H1 (cell line): ENCODE data around the gene DGKH. TPM values are rescaled to one million over a fixed set of nuclear protein-coding genes. Genes with fewer than 3 reads are reported as not detected.

Source experiments
- CTCF ChIA-PET: fragments of 300-600 bp; sonication (Branson Sonifier 250); formaldehyde crosslinking; loops from one replicate; lab custom pipeline; 2021; ENCODE audit not compliant: partially characterized antibody; lab: Charles Lee
- POLR2A ChIA-PET: fragments of 300-600 bp; sonication (Branson Sonifier 250); formaldehyde crosslinking; loops from one replicate; lab custom pipeline; 2021; ENCODE audit warnings: inconsistent platforms; ENCODE audit not compliant: partially characterized antibody; lab: Charles Lee
- DNase-seq, 2 experiments: peaks; one replicate each; pipeline versions ENCODE4 v3.0.0 to v3.0.0-alpha.2; 2010 to 2022; ENCODE audit warnings: low spot score in 2 of 2, low read depth in 1 of 2, mixed read lengths in 1 of 2
- FAIRE-seq: peaks from 2 replicates; lab custom pipeline; 2011; peaks lifted over from hg19 to GRCh38; lab: Jason Lieb, UNC
- H2AFZ ChIP-seq: 2 replicates; pipeline ENCODE4 v1.8.1; 2012; ENCODE audit warnings: low read length, inconsistent platforms
- H2AK5ac ChIP-seq: 2 replicates; pipeline ENCODE4 v1.6.1; 2013; ENCODE audit warnings: low read depth, low read length
- H2BK120ac ChIP-seq: replicated peaks from 2 replicates; pipeline ENCODE3; 2013; ENCODE audit warnings: low read depth, low read length, inconsistent platforms
- H2BK12ac ChIP-seq: 2 replicates; pipeline ENCODE4 v1.6.1; 2013; ENCODE audit warnings: low read depth, low read length
- H2BK15ac ChIP-seq: 2 replicates; pipeline ENCODE4 v1.6.1; 2013; ENCODE audit warnings: low read length
- H2BK20ac ChIP-seq: 2 replicates; pipeline ENCODE4 v1.6.1; 2013; ENCODE audit warnings: low read length
- H2BK5ac ChIP-seq: 2 replicates; pipeline ENCODE4 v1.6.1; 2013; ENCODE audit warnings: low read depth, low read length
- H3K14ac ChIP-seq: 2 replicates; pipeline ENCODE4 v1.6.1; 2013; ENCODE audit warnings: inconsistent platforms; ENCODE audit not compliant: insufficient read length
- H3K18ac ChIP-seq: 2 replicates; pipeline ENCODE4 v1.6.1; 2013; ENCODE audit warnings: low read length; ENCODE audit errors: extremely low read depth
- H3K23ac ChIP-seq: 2 replicates; pipeline ENCODE4 v1.6.1; 2013; ENCODE audit warnings: inconsistent platforms; ENCODE audit not compliant: insufficient read length
- H3K23me2 ChIP-seq: 2 replicates; pipeline ENCODE4 v1.6.1; 2013; ENCODE audit warnings: low read depth, low read length
- H3K27ac ChIP-seq: 2 replicates; pipeline ENCODE4 v1.6.1; 2011; ENCODE audit warnings: low read depth, low read length, inconsistent platforms
- H3K27me3 ChIP-seq, 4 experiments: replicated peaks in 1 of 4; 1 replicate in 1 of 4; 2 replicates in 3 of 4; pipeline versions ENCODE4 v1.6.1 to v1.8.1; 2011 to 2013; ENCODE audit warnings: low read length in 3 of 4, mild to moderate bottlenecking in 3 of 4, inconsistent platforms in 2 of 4, mixed read lengths in 2 of 4, moderate library complexity in 1 of 4; ENCODE audit not compliant: control insufficient read depth in 3 of 4, insufficient read depth in 3 of 4; ENCODE audit errors: extremely low read depth in 1 of 4
- H3K36me3 ChIP-seq, 4 experiments: 2 replicates each; pipeline versions ENCODE4 v1.6.1 to v1.8.1; 2011 to 2013; ENCODE audit warnings: mild to moderate bottlenecking in 4 of 4, low read length in 3 of 4, moderate library complexity in 2 of 4, control low read depth in 1 of 4, inconsistent platforms in 1 of 4; ENCODE audit not compliant: insufficient read depth in 4 of 4, control insufficient read depth in 2 of 4
- H3K4ac ChIP-seq: replicated peaks from 2 replicates; pipeline ENCODE3; 2013; ENCODE audit warnings: low read length, low read depth, mixed read lengths, inconsistent platforms; ENCODE audit not compliant: insufficient read length
- H3K4me1 ChIP-seq, 4 experiments: replicated peaks in 1 of 4; 1 replicate in 1 of 4; 2 replicates in 3 of 4; pipeline versions ENCODE4 v1.6.1 to v1.8.1; 2011 to 2013; ENCODE audit warnings: low read length in 3 of 4, inconsistent platforms in 2 of 4, mixed read lengths in 1 of 4; ENCODE audit not compliant: insufficient read depth in 4 of 4, control insufficient read depth in 3 of 4
- H3K4me2 ChIP-seq, 2 experiments: 2 replicates each; pipeline versions ENCODE4 v1.6.1 to v1.8.1; 2011 to 2013; ENCODE audit warnings: low read depth in 2 of 2, low read length in 2 of 2, control low read depth in 1 of 2, inconsistent platforms in 1 of 2, mild to moderate bottlenecking in 1 of 2; ENCODE audit not compliant: insufficient read depth in 1 of 2
- H3K4me3 ChIP-seq, 4 experiments: fragments of 200-600, 300-600 bp in 1 of 4; sonication (generic), shearing (Covaris generic), sonication (Bioruptor Twin) in 1 of 4; 2 replicates each; pipeline versions ENCODE4 v1.5.1 to v1.8.1; 2011 to 2016; ENCODE audit warnings: low read length in 4 of 4, low read depth in 3 of 4, control low read depth in 2 of 4, inconsistent platforms in 2 of 4, mild to moderate bottlenecking in 2 of 4, mixed read lengths in 1 of 4, moderate library complexity in 1 of 4; ENCODE audit not compliant: insufficient read depth in 2 of 4; ENCODE audit errors: extremely low read depth in 1 of 4
- H3K56ac ChIP-seq: replicated peaks from 2 replicates; pipeline ENCODE3; 2013; ENCODE audit warnings: low read depth, mild to moderate bottlenecking, mixed read lengths, low read length, inconsistent platforms; ENCODE audit not compliant: insufficient read length
- H3K79me1 ChIP-seq: 2 replicates; pipeline ENCODE4 v1.6.1; 2013; ENCODE audit warnings: low read depth, low read length, control low read depth
- H3K79me2 ChIP-seq, 2 experiments: 2 replicates each; pipeline versions ENCODE4 v1.6.1 to v1.8.1; 2012 to 2013; ENCODE audit warnings: low read length in 2 of 2, mild to moderate bottlenecking in 2 of 2, inconsistent platforms in 1 of 2; ENCODE audit not compliant: insufficient read depth in 2 of 2, control insufficient read depth in 1 of 2
- H3K9ac ChIP-seq, 4 experiments: replicated peaks in 1 of 4; 1 replicate in 1 of 4; 2 replicates in 3 of 4; pipeline versions ENCODE4 v1.6.1 to v1.8.1; 2011 to 2013; ENCODE audit warnings: low read depth in 3 of 4, low read length in 3 of 4, control low read depth in 2 of 4, mild to moderate bottlenecking in 2 of 4, moderate library complexity in 2 of 4, inconsistent platforms in 1 of 4; ENCODE audit errors: extremely low read depth in 1 of 4
- H3K9me3 ChIP-seq, 2 experiments: 2 replicates each; pipeline versions ENCODE4 v1.6.1 to v1.8.1; 2012 to 2013; ENCODE audit warnings: mild to moderate bottlenecking in 2 of 2, moderate library complexity in 2 of 2, control low read depth in 1 of 2, inconsistent platforms in 1 of 2, low read depth in 1 of 2, low read length in 1 of 2, mixed read lengths in 1 of 2; ENCODE audit not compliant: insufficient read depth in 2 of 2
- H4K20me1 ChIP-seq, 2 experiments: replicated peaks in 1 of 2; 2 replicates each; pipeline versions ENCODE3 to v1.8.1; 2011 to 2013; ENCODE audit warnings: inconsistent platforms in 2 of 2, low read length in 2 of 2, mild to moderate bottlenecking in 1 of 2; ENCODE audit not compliant: insufficient read depth in 2 of 2, control insufficient read depth in 1 of 2
- H4K5ac ChIP-seq: 2 replicates; pipeline ENCODE4 v1.6.1; 2013; ENCODE audit warnings: low read length, low read depth, mixed read lengths, inconsistent platforms; ENCODE audit not compliant: insufficient read length
- H4K8ac ChIP-seq: 2 replicates; pipeline ENCODE4 v1.8.0; 2013; ENCODE audit warnings: mild to moderate bottlenecking, moderate library complexity, low read length, inconsistent platforms; ENCODE audit not compliant: insufficient read depth; ENCODE audit errors: extremely low read depth
- H4K91ac ChIP-seq: replicated peaks from 2 replicates; pipeline ENCODE3; 2013; ENCODE audit warnings: low read length, mixed read lengths, inconsistent platforms; ENCODE audit not compliant: insufficient read length
- BACH1 ChIP-seq: IDR thresholded peaks from 2 replicates; pipeline ENCODE4 v1.6.1; 2012; ENCODE audit warnings: low read length, improper control_type of control experiment
- CBX8 ChIP-seq: fragments of 300-800, 300-1000 bp; sonication (generic); IDR thresholded peaks from 2 replicates; pipeline ENCODE4 v1.7.1; 2016; ENCODE audit warnings: low read depth, low read length, borderline replicate concordance
- CHD1 ChIP-seq: IDR thresholded peaks from 2 replicates; pipeline ENCODE4 v1.6.1; 2012; ENCODE audit warnings: low read depth, low read length, improper control_type of control experiment
- CTBP2 ChIP-seq: IDR thresholded peaks from 2 replicates; pipeline ENCODE4 v1.7.0; 2011; ENCODE audit warnings: borderline replicate concordance, mild to moderate bottlenecking, moderate library complexity, mixed read lengths, low read length; ENCODE audit not compliant: insufficient read depth, insufficient read length
- FOSL1 ChIP-seq: IDR thresholded peaks from 2 replicates; pipeline ENCODE4 v1.6.1; 2011; ENCODE audit warnings: mild to moderate bottlenecking, low read depth, low read length, moderate library complexity; ENCODE audit not compliant: insufficient read depth
- GABPA ChIP-seq: IDR thresholded peaks from 2 replicates; pipeline ENCODE4 v1.6.1; 2011; ENCODE audit warnings: mild to moderate bottlenecking, low read length, moderate library complexity, borderline replicate concordance; ENCODE audit not compliant: insufficient read depth
- GTF2F1 ChIP-seq: IDR thresholded peaks from 2 replicates; pipeline ENCODE4 v1.6.1; 2012; ENCODE audit warnings: low read depth, low read length, improper control_type of control experiment, borderline replicate concordance
- HDAC6 ChIP-seq: IDR thresholded peaks from one replicate; pipeline ENCODE4 v1.7.1; 2012; ENCODE audit warnings: low read depth, mild to moderate bottlenecking, inconsistent platforms, low read length, moderate library complexity
- KDM5A ChIP-seq: fragments of 200-600 bp; IDR thresholded peaks from 2 replicates; pipeline ENCODE4 v1.7.1; 2012; ENCODE audit warnings: mild to moderate bottlenecking, low read length, inconsistent platforms, mixed read lengths
- MAFK ChIP-seq: IDR thresholded peaks from 2 replicates; pipeline ENCODE4 v1.6.1; 2012; ENCODE audit warnings: low read depth, mild to moderate bottlenecking, improper control_type of control experiment, low read length
- PHF8 ChIP-seq: fragments of 200-600 bp; sonication (generic); conservative IDR thresholded peaks from 2 replicates; pipeline ENCODE4 v1.7.1; 2012; ENCODE audit warnings: low read depth, mild to moderate bottlenecking, inconsistent platforms, low read length, moderate library complexity
- RAD21 ChIP-seq, 2 experiments: IDR thresholded peaks in 1 of 2; conservative IDR thresholded peaks in 1 of 2; 2 replicates each; pipeline ENCODE4 v1.6.1; 2011; ENCODE audit warnings: low read depth in 2 of 2, low read length in 2 of 2, improper control_type of control experiment in 1 of 2, inconsistent platforms in 1 of 2, mild to moderate bottlenecking in 1 of 2, moderate library complexity in 1 of 2
- SUZ12 ChIP-seq: fragments of 200-600 bp; sonication (generic); IDR thresholded peaks from 2 replicates; pipeline ENCODE4 v1.6.1; 2012; ENCODE audit warnings: mild to moderate bottlenecking, inconsistent platforms, low read length, moderate library complexity, mixed read lengths
- TAF1 ChIP-seq: IDR thresholded peaks from 2 replicates; pipeline ENCODE4 v1.6.1; 2011; ENCODE audit warnings: mild to moderate bottlenecking, low read depth, low read length
- TCF12 ChIP-seq: IDR thresholded peaks from 2 replicates; pipeline ENCODE4 v1.6.1; 2011; ENCODE audit warnings: low read depth, mild to moderate bottlenecking, low read length
- WGBS, 2 experiments: shearing (Covaris generic) in 1 of 2; methylation state at CpG; one replicate each; pipeline versions ENCODE4 v1.1.6 to v1.1.7; 2013 to 2015; ENCODE audit warnings: low lambda C conversion rate in 2 of 2, mixed read lengths in 2 of 2, inconsistent platforms in 1 of 2, low coverage in 1 of 2, missing lambda C conversion rate in 1 of 2; ENCODE audit not compliant: insufficient replicate concordance in 2 of 2, insufficient coverage in 1 of 2, insufficient read length in 1 of 2; ENCODE audit errors: extremely low coverage in 1 of 2, missing lambda C conversion rate in 1 of 2; 5-methylcytosine and 5-hydroxymethylcytosine counted together
- polyA plus RNA-seq, 7 experiments: library from polyadenylated mRNA; depleted of rRNA in 3 of 7; stranded (reverse) in 5 of 7; unstranded in 2 of 7; fragments of >200 nt in 5 of 7; fragments of 200-250 nt in 2 of 7; gene quantifications; 1 replicate in 5 of 7; 2 replicates in 1 of 7; 4 replicates in 1 of 7; pipeline versions ENCODE4 v1.2.1 to v1.2.3, GENCODE V29; 2011 to 2013; ENCODE audit warnings: missing spikeins in 2 of 7, mixed read lengths in 2 of 7
- total RNA-seq: library from RNA; stranded (reverse); fragmentation: NEBNext Ultra II Directional; extraction: Animal tissue kit (Norgen Biotek cat#: 25700); gene quantifications from 2 replicates; pipeline ENCODE4 v1.2.1, GENCODE V29; 2021

Gene DGKH
- total and polyA plus RNA-seq, 2 of the 8 experiments (the other 6 are each of a cell fraction or from before 2014, with no cell fraction given): 2.1 to 7.9 TPM

GRCh38 chr13:42036711-42037110 is 11.7 kb upstream of the DGKH start:
- POLR2A ChIA-PET: no interaction called here
- Histone ChIP-seq H3K4ac (no peak overlapping the region), H3K4me1 (no peaks in the 10 kb centered on the region), H3K79me1 (no peaks in the 10 kb centered on the region), H3K79me2 (no peaks in the 10 kb centered on the region), H3K23ac (no peak overlapping the region), H2AFZ (no peak overlapping the region), H3K18ac (no peak overlapping the region), H3K9ac (no peak overlapping the region), H2AK5ac (no peak overlapping the region), H4K8ac (no peak overlapping the region), H3K36me3 (no peaks in the 10 kb centered on the region), H2BK5ac (no peak overlapping the region), H3K23me2 (peaks cover 15% of the 10 kb centered on the region), H3K27me3 (peaks cover 6 to 28% (median 18%) of the 10 kb centered on the region in 4 experiments), H3K4me2 (no peak overlapping the region), H2BK12ac (no peak overlapping the region), H2BK20ac (no peak overlapping the region), H3K14ac (no peak overlapping the region), H4K20me1 (no peaks in the 10 kb centered on the region), H4K91ac (no peak overlapping the region), H3K4me3 (no peak overlapping the region), H3K9me3 (no peaks in the 10 kb centered on the region; a peak in 1 of 4 replicates), H2BK15ac (0 out of 2 replicates have a peak overlapping the region, but pooled peaks have one; percentile 31), H3K27ac (no peak overlapping the region), H3K56ac (no peak overlapping the region), H2BK120ac (no peak overlapping the region), H4K5ac (no peak overlapping the region)
- 83% methylated on average over 3 of the region's 3 CpGs; no CpG with 5 or more reads in 1 of the 2 experiments for WGBS, 2 experiments
- CTCF ChIA-PET: no interaction called here
- FAIRE-seq (no peak), DNase-seq (no peak)
- TF ChIP-seq FOSL1 (no peak), CHD1 (no peak), GTF2F1 (no peak), CBX8 (no peak), MAFK (no peak), TAF1 (no peak), SUZ12 (no peak), BACH1 (no peak), KDM5A (no peak), CTBP2 (no peak), PHF8 (no peak), GABPA (no peak), RAD21 (IDR thresholded peaks at IDR 0.05 in 1 of 2, conservative IDR thresholded peaks at IDR 0.05 in 1 of 2; ENCODE audit: low read depth in 2 of 2, low read length in 2 of 2) (no peak), HDAC6 (no peak), TCF12 (no peak)
